Measurements from ENCODE around the gene PIK3CB.
"Not testable (repeated sequence)": the region's sequence is repeated elsewhere in the genome, so short reads cannot be mapped to it uniquely, and the experiment has no call there.

Gene PIK3CB

DNA sequence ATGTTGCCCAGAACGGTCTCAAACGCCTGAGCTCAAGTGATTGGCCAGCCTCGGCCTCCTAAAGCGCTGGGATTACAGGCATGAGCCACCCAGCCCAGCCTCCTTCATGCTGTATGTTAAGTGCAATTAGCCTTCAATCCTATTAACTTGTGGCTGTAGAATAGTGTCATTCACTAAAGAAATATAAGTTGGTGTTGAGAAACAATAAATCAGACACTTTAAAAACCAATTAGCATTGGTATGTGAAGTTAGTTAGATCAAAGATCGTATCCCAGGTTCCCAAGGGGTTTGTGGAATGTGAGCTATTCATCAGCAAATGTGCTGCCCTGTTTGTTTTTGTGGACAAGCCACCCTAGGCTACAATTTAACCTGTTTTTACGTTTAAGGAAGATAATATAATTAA, 11.0 kb upstream of the PIK3CB start:
- Histone ChIP-seq H3K4me3 (ENCODE audit: low read depth in 1 of 2, low read length in 2 of 2) (no peak overlapping the region), H3K36me3 (ENCODE audit: control insufficient read depth in 1 of 2, insufficient read depth in 2 of 2, low read length in 2 of 2) (no peaks in the 10 kb centered on the region), H3K27me3 (ENCODE audit: low read depth, low read length) (no peaks in the 10 kb centered on the region), H3K4me1 (ENCODE audit: control insufficient read depth in 1 of 2, insufficient read depth in 2 of 2, low read length in 2 of 2) (no peaks in the 10 kb centered on the region), H3K9me3 (ENCODE audit: control insufficient read depth in 1 of 2, low read length in 2 of 2) (no peaks in the 10 kb centered on the region), H3K27ac (ENCODE audit: low read length) (no peak overlapping the region)

DNA sequence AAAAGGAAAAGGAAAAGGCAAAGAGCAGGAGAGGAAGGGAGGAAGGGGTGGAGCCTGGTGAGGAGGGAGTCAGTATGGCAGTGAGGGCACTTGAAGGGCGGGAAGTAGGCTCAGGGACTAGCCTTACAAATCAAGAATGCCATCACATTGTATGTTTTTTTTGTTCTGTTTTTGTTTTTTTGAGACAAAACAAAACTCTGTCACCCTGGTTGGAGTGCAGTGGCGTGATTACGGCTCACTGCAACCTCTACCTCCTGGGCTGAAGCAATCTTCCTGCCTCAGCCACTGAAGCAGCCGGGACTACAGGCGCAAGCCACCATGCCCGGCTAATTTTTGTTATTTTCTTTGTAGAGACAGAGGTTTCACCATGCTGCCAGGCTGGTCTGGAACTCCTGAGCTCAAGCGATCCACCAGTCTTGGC, 10.5 kb upstream of the PIK3CB start:
- no peaks in the 10 kb centered on the region for H3K9me3 ChIP-seq (ENCODE audit: control insufficient read depth in 1 of 2, low read length in 2 of 2)
- no peak overlapping the region for H3K4me3 ChIP-seq (ENCODE audit: low read depth in 1 of 2, low read length in 2 of 2)
- no peak overlapping the region for H3K27ac ChIP-seq (ENCODE audit: low read length)
- H3K36me3 ChIP-seq (ENCODE audit: control insufficient read depth in 1 of 2, insufficient read depth in 2 of 2, low read length in 2 of 2), result no peaks in the 10 kb centered on the region
- no peaks in the 10 kb centered on the region for H3K4me1 ChIP-seq (ENCODE audit: control insufficient read depth in 1 of 2, insufficient read depth in 2 of 2, low read length in 2 of 2)
- H3K27me3 ChIP-seq (ENCODE audit: low read depth, low read length), result no peaks in the 10 kb centered on the region

DNA sequence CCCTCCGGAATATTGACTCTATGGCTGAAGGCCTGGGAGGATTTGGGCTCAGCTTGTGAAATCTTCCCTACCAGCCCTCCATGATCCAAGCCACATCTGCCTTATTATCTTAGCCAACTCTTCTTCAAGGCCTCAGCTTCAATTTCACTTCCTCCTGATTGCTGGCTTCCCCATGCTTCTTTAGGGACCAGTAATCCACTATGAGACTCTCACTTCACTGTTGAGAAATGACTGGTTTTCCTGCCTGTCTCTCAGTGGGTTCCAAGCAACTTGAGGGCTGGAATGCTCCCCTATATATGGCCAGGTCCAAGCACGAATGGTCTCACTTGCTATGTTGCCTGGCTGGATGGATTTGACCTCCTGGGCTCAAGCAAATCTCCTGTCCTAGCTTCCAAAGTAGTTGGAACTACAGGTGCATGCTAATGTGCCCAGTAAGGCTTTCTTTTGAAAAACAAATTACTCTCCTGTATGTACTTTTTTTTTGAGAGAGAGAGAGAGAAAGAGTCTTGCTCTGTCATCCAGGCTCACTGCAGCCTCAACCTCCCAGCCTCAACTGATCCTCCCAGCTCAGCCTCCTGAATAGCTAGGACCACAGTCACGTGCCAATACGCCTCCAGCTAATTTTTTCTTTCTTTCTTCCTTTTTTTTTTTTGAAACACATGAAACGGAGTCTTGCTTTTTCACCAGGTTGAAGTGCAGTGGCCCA, 7.9 kb upstream of the PIK3CB start:
- H3K4me3 ChIP-seq (ENCODE audit: low read depth in 1 of 2, low read length in 2 of 2), result no peak overlapping the region
- no peaks in the 10 kb centered on the region for H3K36me3 ChIP-seq (ENCODE audit: control insufficient read depth in 1 of 2, insufficient read depth in 2 of 2, low read length in 2 of 2)
- no peaks in the 10 kb centered on the region for H3K4me1 ChIP-seq (ENCODE audit: control insufficient read depth in 1 of 2, insufficient read depth in 2 of 2, low read length in 2 of 2)
- H3K27me3 ChIP-seq (ENCODE audit: low read depth, low read length), result no peaks in the 10 kb centered on the region
- H3K9me3 ChIP-seq (ENCODE audit: control insufficient read depth in 1 of 2, low read length in 2 of 2), result no peaks in the 10 kb centered on the region
- H3K27ac ChIP-seq (ENCODE audit: low read length), result no peak overlapping the region

DNA sequence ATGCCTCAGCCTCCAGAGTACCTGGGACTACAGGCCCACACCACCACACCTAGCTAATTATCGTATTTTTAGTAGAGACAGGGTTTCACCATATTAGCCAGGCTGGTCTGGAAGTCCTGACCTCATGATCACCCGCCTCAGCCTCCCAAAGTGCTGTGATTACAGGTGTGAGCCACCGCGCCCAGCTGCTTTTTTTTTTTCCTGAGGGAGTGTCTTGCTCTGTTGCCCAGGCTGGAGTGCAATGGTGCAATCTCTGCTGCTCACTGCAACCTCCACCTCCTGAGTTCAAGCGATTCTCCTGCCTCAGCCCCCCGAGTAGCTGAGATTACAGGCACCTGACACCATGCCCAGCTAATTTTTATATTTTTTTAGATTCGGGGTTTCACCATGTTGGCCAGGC, 3.7 kb upstream of the PIK3CB start:
- H3K9me3 ChIP-seq (ENCODE audit: control insufficient read depth in 1 of 2, low read length in 2 of 2); H3K36me3 ChIP-seq (ENCODE audit: control insufficient read depth in 1 of 2, insufficient read depth in 2 of 2, low read length in 2 of 2); H3K27me3 ChIP-seq (ENCODE audit: low read depth, low read length); H3K27ac ChIP-seq (ENCODE audit: low read length); H3K4me3 ChIP-seq (ENCODE audit: low read depth in 1 of 2, low read length in 2 of 2); H3K4me1 ChIP-seq (ENCODE audit: control insufficient read depth in 1 of 2, insufficient read depth in 2 of 2, low read length in 2 of 2): not testable (repeated sequence)

DNA sequence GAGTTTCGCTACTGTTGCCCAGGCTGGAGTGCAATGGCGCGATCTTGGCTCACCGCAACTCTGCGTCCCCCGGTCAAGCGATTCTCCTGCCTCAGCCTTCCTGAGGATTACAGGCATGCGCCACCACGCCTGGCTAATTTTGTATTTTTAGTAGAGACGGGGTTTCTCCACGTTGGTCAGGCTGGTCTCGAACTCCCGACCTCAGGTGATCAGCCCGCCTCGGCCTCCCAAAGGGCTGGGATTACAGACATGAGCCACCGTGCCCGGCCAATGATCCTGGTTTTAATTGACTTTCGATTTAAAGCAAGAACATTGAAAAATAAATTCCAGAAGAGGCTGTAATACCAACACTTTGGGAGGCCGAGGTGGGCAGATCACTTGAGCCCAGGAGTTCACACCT, 1.1 kb upstream of the PIK3CB start:
- H3K27ac ChIP-seq (ENCODE audit: low read length); H3K27me3 ChIP-seq (ENCODE audit: low read depth, low read length); H3K4me1 ChIP-seq (ENCODE audit: control insufficient read depth in 1 of 2, insufficient read depth in 2 of 2, low read length in 2 of 2); H3K4me3 ChIP-seq (ENCODE audit: low read depth in 1 of 2, low read length in 2 of 2); H3K36me3 ChIP-seq (ENCODE audit: control insufficient read depth in 1 of 2, insufficient read depth in 2 of 2, low read length in 2 of 2); H3K9me3 ChIP-seq (ENCODE audit: control insufficient read depth in 1 of 2, low read length in 2 of 2): not testable (repeated sequence)

DNA sequence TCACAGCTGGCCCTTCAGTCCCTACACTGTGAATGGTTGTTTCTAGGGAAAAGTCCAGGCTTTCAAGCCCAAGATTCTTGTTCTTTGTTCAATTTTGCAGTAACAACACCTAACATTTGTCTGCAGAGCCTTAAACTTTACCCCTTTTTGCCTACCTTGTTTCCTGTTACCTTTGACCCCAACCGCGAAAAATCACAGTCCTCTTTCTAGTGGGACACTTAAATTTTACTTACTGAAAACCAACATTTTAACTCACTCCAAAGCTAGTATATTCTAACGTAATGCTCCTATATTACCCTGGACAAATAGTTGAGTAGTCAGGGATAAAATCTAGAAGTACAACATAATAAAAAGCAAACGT, 649 bp upstream of the PIK3CB start:
- no peaks in the 10 kb centered on the region for H3K36me3 ChIP-seq (ENCODE audit: control insufficient read depth in 1 of 2, insufficient read depth in 2 of 2, low read length in 2 of 2)
- peak overlapping the region; percentile 98 for H3K27ac ChIP-seq (ENCODE audit: low read length)
- no peaks in the 10 kb centered on the region for H3K27me3 ChIP-seq (ENCODE audit: low read depth, low read length)
- peaks cover 4% of the 10 kb centered on the region in 2 donors for H3K4me1 ChIP-seq (ENCODE audit: control insufficient read depth in 1 of 2, insufficient read depth in 2 of 2, low read length in 2 of 2)
- H3K4me3 ChIP-seq (ENCODE audit: low read depth in 1 of 2, low read length in 2 of 2), result peak overlapping the region; percentile 83
- H3K9me3 ChIP-seq (ENCODE audit: control insufficient read depth in 1 of 2, low read length in 2 of 2), result no peaks in the 10 kb centered on the region

DNA sequence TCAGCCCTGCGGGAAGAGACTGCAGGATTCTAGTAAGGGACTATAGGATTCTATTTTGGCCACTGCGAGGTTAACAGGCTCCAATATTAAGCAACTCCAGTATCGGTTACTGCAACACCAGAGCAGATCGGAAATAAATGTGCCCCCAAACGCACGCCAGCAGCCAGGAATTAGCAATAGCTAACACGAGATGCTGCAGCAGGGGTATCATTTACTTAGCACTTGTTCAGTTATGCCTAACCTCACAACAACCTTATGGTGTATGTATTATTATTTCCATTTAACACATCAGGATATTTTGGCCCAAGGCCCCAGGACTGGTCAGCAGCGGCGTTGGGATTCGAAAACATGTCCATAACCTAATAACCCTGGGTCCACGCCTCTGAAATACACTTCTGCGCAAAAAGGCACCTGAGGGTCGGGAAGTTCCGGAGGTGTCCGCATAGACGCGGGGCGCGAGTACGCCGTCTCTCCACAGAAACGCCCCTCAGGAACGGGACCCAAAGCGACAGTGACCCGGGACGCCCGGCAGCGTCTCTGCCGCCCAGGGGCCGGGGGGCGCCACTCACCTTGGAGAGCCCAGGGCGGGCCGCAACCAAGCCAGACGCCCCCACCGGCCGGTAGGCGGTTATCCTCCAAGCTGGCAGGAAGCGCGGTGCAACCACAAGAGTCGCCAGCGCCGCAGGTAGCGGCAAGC, 681 bp downstream of the PIK3CB start:
- Histone ChIP-seq H3K4me1 (ENCODE audit: control insufficient read depth in 1 of 2, insufficient read depth in 2 of 2, low read length in 2 of 2) (peaks cover 4% of the 10 kb centered on the region in 2 donors), H3K27me3 (ENCODE audit: low read depth, low read length) (no peaks in the 10 kb centered on the region), H3K36me3 (ENCODE audit: control insufficient read depth in 1 of 2, insufficient read depth in 2 of 2, low read length in 2 of 2) (no peaks in the 10 kb centered on the region), H3K4me3 (ENCODE audit: low read depth in 1 of 2, low read length in 2 of 2) (peak overlapping the region; percentile 83 to 93), H3K9me3 (ENCODE audit: control insufficient read depth in 1 of 2, low read length in 2 of 2) (no peaks in the 10 kb centered on the region), H3K27ac (ENCODE audit: low read length) (peak overlapping the region; percentile 69)

DNA sequence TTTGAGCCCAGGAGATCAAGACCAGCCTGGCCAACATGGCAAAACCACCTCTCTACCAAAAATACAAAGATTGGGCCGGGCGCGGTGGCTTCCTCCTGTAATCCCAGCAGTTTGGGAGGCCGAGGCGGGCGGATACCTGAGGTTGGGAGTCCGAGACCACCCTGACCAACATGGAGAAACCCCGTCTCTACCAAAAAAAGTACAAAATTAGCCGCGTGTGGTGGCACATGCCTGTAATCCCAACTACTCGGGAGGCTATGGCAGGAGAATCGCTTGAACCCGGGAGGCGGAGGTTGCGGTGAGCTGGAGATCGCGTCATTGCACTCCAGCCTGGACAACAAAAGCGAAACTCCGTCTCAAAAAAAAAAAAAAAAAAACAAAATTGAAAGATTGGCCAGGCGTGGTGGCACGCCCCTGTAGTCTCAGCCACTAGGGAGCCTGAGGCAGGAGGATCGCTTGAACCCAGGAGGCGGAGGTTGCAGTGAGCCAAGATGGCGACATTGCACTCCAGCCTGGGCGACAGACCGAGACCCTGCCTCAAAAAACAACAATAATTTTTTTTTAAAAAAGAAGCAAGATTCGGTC, 2.2 kb downstream of the PIK3CB start:
- not testable (repeated sequence) for H3K4me3 ChIP-seq (ENCODE audit: low read depth in 1 of 2, low read length in 2 of 2); H3K27me3 ChIP-seq (ENCODE audit: low read depth, low read length); H3K36me3 ChIP-seq (ENCODE audit: control insufficient read depth in 1 of 2, insufficient read depth in 2 of 2, low read length in 2 of 2); H3K9me3 ChIP-seq (ENCODE audit: control insufficient read depth in 1 of 2, low read length in 2 of 2); H3K27ac ChIP-seq (ENCODE audit: low read length); H3K4me1 ChIP-seq (ENCODE audit: control insufficient read depth in 1 of 2, insufficient read depth in 2 of 2, low read length in 2 of 2)

DNA sequence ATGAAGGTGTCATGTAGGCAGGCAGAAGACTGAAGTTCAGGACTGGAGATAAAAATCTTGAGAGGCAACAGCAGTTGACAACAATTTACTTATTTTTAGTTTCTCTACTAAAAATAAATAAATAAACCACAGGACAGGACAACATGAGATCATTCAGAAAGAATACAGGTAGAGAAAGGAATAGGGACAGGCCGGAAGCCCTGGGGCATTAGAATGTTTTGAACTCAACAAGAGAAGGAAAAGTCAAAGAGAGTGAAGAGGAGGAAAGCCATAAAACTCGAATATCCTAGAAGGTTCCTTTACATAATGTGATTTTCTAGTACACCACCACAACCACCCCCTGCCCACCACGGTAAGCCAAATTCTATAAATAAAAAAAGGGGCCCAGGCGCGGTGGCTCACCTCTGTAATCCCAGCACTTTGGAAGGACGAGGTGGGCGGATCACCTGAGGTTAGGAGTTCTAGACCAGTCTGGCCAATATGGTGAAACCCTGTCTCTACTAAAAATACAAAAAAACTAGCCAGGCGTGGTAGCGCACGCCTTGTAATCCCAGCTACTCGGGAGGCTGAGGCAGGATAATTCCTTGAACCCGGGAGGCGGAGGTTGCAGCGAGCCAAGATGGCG, 4.7 kb downstream of the PIK3CB start:
- Histone ChIP-seq H3K9me3 (ENCODE audit: control insufficient read depth in 1 of 2, low read length in 2 of 2) (no peaks in the 10 kb centered on the region), H3K27me3 (ENCODE audit: low read depth, low read length) (no peaks in the 10 kb centered on the region), H3K4me3 (ENCODE audit: low read depth in 1 of 2, low read length in 2 of 2) (no peak overlapping the region), H3K27ac (ENCODE audit: low read length) (no peak overlapping the region), H3K36me3 (ENCODE audit: control insufficient read depth in 1 of 2, insufficient read depth in 2 of 2, low read length in 2 of 2) (peaks cover 0 to 8% of the 10 kb centered on the region in 2 donors), H3K4me1 (ENCODE audit: control insufficient read depth in 1 of 2, insufficient read depth in 2 of 2, low read length in 2 of 2) (no peaks in the 10 kb centered on the region)

DNA sequence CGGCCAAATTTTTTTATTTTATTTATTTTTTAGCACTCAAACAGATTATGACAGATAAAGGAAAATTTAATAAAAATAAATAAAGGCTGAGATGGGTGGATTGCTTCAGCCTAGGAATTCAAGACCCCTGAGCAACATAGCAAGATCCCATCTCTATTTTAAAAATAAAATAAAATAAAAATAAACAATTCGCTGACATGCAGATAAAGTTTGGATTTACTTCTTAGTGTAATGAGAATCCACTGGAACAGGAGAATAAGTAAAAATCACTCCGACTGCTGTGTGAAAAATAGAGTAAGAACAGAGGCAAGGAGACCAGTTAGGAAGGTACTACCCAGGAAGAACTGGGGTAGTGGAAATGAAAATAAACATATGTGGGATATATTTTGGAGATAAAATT, 5.6 kb downstream of the PIK3CB start:
- Histone ChIP-seq H3K9me3 (ENCODE audit: control insufficient read depth in 1 of 2, low read length in 2 of 2) (no peaks in the 10 kb centered on the region), H3K4me3 (ENCODE audit: low read depth in 1 of 2, low read length in 2 of 2) (no peak overlapping the region), H3K4me1 (ENCODE audit: control insufficient read depth in 1 of 2, insufficient read depth in 2 of 2, low read length in 2 of 2) (no peaks in the 10 kb centered on the region), H3K27ac (ENCODE audit: low read length) (no peak overlapping the region), H3K36me3 (ENCODE audit: control insufficient read depth in 1 of 2, insufficient read depth in 2 of 2, low read length in 2 of 2) (peaks cover 0 to 8% of the 10 kb centered on the region in 2 donors), H3K27me3 (ENCODE audit: low read depth, low read length) (no peaks in the 10 kb centered on the region)

DNA sequence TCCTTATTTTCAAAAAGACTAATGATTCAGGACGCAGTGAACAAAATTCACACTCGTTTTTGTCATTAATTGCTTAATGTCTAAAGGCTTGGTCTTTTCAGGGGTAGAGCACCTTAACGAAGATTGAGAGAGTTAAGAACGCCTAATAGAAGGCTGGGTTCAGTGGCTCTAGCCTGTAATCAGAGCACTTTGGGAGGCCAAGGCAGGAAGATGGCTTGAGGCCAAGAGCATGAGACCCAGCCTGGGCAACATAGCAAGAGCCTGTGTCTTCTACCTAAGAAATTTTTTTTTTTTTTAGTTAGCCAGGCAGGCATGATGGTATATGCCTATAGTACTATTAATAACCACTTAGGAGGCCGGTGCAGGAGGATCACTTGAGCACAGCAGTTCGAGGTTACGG, 7.5 kb downstream of the PIK3CB start:
- Histone ChIP-seq H3K27me3 (ENCODE audit: low read depth, low read length) (no peaks in the 10 kb centered on the region), H3K27ac (ENCODE audit: low read length) (no peak overlapping the region), H3K36me3 (ENCODE audit: control insufficient read depth in 1 of 2, insufficient read depth in 2 of 2, low read length in 2 of 2) (peaks cover 0 to 8% of the 10 kb centered on the region in 2 donors), H3K4me1 (ENCODE audit: control insufficient read depth in 1 of 2, insufficient read depth in 2 of 2, low read length in 2 of 2) (no peaks in the 10 kb centered on the region), H3K4me3 (ENCODE audit: low read depth in 1 of 2, low read length in 2 of 2) (no peak overlapping the region), H3K9me3 (ENCODE audit: control insufficient read depth in 1 of 2, low read length in 2 of 2) (no peaks in the 10 kb centered on the region)
